ENCODE data around the gene CUBN. TPM values are rescaled to one million over a fixed set of nuclear protein-coding genes. Genes with fewer than 3 reads are reported as not detected.
A peak's percentile ranks its signal among the peaks of the same experiment; 100 is the strongest.

The CUBN gene
- total RNA-seq, 1 donor from 2014 or later = 0.12 TPM

- no peak for ATAC-seq
Measured at GRCh38 chr10:16909961-16910792, 219.4 kb downstream of the CUBN start.

GRCh38 chr10:16909271-16909767, 220.3 kb downstream of the CUBN start:
- ATAC-seq = no peak

- no peak for ATAC-seq
Measured at GRCh38 chr10:16907687-16908086, 221.9 kb downstream of the CUBN start.

GRCh38 chr10:16905320-16905719, 224.3 kb downstream of the CUBN start:
- ATAC-seq = no peak

GRCh38 chr10:16904639-16905061, 225.0 kb downstream of the CUBN start:
- no peak for ATAC-seq

- no peak for ATAC-seq
Measured at GRCh38 chr10:16904049-16904448, 225.6 kb downstream of the CUBN start.

- ATAC-seq = no peak
Measured at GRCh38 chr10:16902606-16903005, 227.0 kb downstream of the CUBN start.

- ATAC-seq = no peak
Measured at GRCh38 chr10:16901106-16901505, 228.5 kb downstream of the CUBN start.

- no peak for ATAC-seq
Measured at GRCh38 chr10:16896993-16897392, 232.6 kb downstream of the CUBN start.

- ATAC-seq = no peak
Measured at GRCh38 chr10:16894821-16895220, 234.8 kb downstream of the CUBN start.

GRCh38 chr10:16893664-16894063, 235.9 kb downstream of the CUBN start:
- ATAC-seq = no peak

- peak; percentile 28 for ATAC-seq
Measured at GRCh38 chr10:16891375-16892313, 238.0 kb downstream of the CUBN start.

GRCh38 chr10:16890691-16891090, 238.9 kb downstream of the CUBN start:
- no peak for ATAC-seq

GRCh38 chr10:16887565-16887964, 242.0 kb downstream of the CUBN start:
- ATAC-seq = no peak

- no peak for ATAC-seq
Measured at GRCh38 chr10:16886031-16886430, 243.6 kb downstream of the CUBN start.

- ATAC-seq = no peak
Measured at GRCh38 chr10:16884497-16884896, 245.1 kb downstream of the CUBN start.

- ATAC-seq = no peak
Measured at GRCh38 chr10:16883084-16883483, 246.5 kb downstream of the CUBN start.

- ATAC-seq = no peak
Measured at GRCh38 chr10:16870331-16870730, 259.3 kb downstream of the CUBN start.

GRCh38 chr10:16867990-16868389, 261.6 kb downstream of the CUBN start:
- no peak for ATAC-seq

GRCh38 chr10:16867556-16867955, 262.1 kb downstream of the CUBN start:
- ATAC-seq = no peak

GRCh38 chr10:16866541-16867275, 262.9 kb downstream of the CUBN start:
- no peak for ATAC-seq

- ATAC-seq = no peak
Measured at GRCh38 chr10:16865766-16866165, 263.8 kb downstream of the CUBN start.

GRCh38 chr10:16863766-16864165, 265.8 kb downstream of the CUBN start:
- no peak for ATAC-seq
